ENCODE results near the gene NPBWR2. TPM values are rescaled to one million over a fixed set of nuclear protein-coding genes. Genes with fewer than 3 reads are reported as not detected.

The NPBWR2 gene
- total and polyA plus RNA-seq, 8 donors: not detected

- H3K4me1 ChIP-seq: no peaks in the 10 kb centered on the region
- no peaks in the 10 kb centered on the region for H3K36me3 ChIP-seq
- 65 to 72% methylated on average over 13 to 14 of the region's 14 CpGs for WGBS, 2 donors
- ATAC-seq (no peak), FAIRE-seq (no peak), DNase-seq (peak in 1 of 6 donors; percentile 51)
- intact Hi-C loops (cut with DNase I): no loop called here
- no peaks in the 10 kb centered on the region for H3K27me3 ChIP-seq
- H3K27ac ChIP-seq: no peak overlapping the region
- H3K4me3 ChIP-seq: no peak overlapping the region
- no peaks in the 10 kb centered on the region for H3K9me3 ChIP-seq
- TF ChIP-seq CTCF (IDR thresholded peaks at IDR 0.05): no peak
Observed at GRCh38 chr20:64114356-64114971, 7.1 kb upstream of the NPBWR2 start.

- Histone ChIP-seq H3K27me3 (no peaks in the 10 kb centered on the region), H3K9me3 (no peaks in the 10 kb centered on the region), H3K4me1 (no peaks in the 10 kb centered on the region), H3K4me3 (no peak overlapping the region), H3K27ac (no peak overlapping the region), H3K36me3 (no peaks in the 10 kb centered on the region)
- WGBS, 2 donors: 64 to 77% methylated on average over 13 of the region's 13 CpGs
- DNase-seq: peak in 1 of 6 donors; percentile 42
- FAIRE-seq: no peak
- intact Hi-C loops (cut with DNase I): no loop called here
- no peak for ATAC-seq
- no peak for TF ChIP-seq CTCF (IDR thresholded peaks at IDR 0.05)
Observed at GRCh38 chr20:64113796-64114355, 6.5 kb upstream of the NPBWR2 start.

- WGBS, 2 donors: 47 to 57% methylated on average over 6 of the region's 6 CpGs
- intact Hi-C loops (cut with DNase I): no loop called here
Observed at GRCh38 chr20:64113444-64113775, 6.0 kb upstream of the NPBWR2 start.

DNA sequence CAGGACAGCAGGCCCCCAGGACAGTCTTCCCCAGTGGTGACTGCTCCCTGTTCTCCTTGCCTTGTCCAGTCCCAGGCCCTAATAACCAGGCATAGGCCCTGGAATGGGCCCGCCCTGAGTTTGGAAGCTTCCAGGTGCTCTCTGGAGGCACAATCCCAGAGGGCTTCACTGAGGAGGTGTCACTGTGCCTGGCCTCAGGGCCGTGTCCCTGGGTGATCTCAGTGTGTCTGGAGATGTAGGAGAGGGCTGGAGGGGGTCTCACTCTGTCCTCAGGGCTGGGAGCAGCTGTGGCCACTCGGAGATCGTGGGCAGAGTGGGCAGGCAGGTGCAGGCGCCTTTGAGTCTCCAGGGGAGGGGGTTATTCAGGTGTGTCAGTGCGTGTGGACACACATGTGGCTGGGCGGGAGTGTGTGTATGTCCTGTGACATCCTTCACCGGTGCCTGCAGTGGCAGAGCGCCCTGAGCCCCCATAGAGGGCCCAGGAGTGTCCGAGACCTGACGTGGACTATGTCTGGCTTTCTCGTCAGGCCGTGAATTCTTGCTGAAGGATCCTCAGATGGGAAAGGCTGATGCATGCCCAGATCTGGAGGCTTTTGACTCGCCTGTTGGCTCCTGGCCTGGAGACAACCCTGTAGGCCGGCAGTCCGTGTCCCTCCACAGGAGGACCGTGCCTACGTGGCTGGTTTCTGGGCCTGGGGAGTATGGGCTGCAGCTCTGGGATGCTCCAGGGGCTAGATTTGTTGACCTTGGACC is 5.5 kb upstream of the NPBWR2 start:
- DNase-seq (peak in 1 of 6 donors; percentile 35), ATAC-seq (no peak), FAIRE-seq (no peak)
- H3K9me3 ChIP-seq: no peaks in the 10 kb centered on the region
- intact Hi-C loops (cut with DNase I): no loop called here
- no peaks in the 10 kb centered on the region for H3K36me3 ChIP-seq
- H3K4me1 ChIP-seq: no peaks in the 10 kb centered on the region
- H3K4me3 ChIP-seq: no peak overlapping the region
- H3K27me3 ChIP-seq: no peaks in the 10 kb centered on the region
- no peak overlapping the region for H3K27ac ChIP-seq
- whole genome bisulfite sequencing, 2 donors: 71 to 81% methylated on average over 18 of the region's 18 CpGs
- TF ChIP-seq CTCF (IDR thresholded peaks at IDR 0.05): no peak

More at GRCh38 chr20:64113444-64113775, 6.0 kb upstream of the NPBWR2 start:
- ATAC-seq: no peak
- Histone ChIP-seq H3K27ac (no peak overlapping the region), H3K27me3 (no peaks in the 10 kb centered on the region), H3K4me1 (no peaks in the 10 kb centered on the region), H3K36me3 (no peaks in the 10 kb centered on the region), H3K9me3 (no peaks in the 10 kb centered on the region), H3K4me3 (no peak overlapping the region)
- TF ChIP-seq CTCF (IDR thresholded peaks at IDR 0.05): no peak
- no peak for FAIRE-seq
- peak in 1 of 6 donors; percentile 29 for DNase-seq

Data from pancreas (tissue), 10 donors.